T-helper 2 cell treated with Interferon-gamma antibody and Interleukin-4, amounts not matched to agents 100 ng/mL and 5 ng/mL, for 36 hours (primary cell): ENCODE measurements around the gene ARHGEF19. TPM values are rescaled to one million over a fixed set of nuclear protein-coding genes. Genes with fewer than 3 reads are reported as not detected.

Experiments used
- intact Hi-C: fragments of 100-400 bp; cut with micrococcal nuclease; formaldehyde crosslinking; loops from one replicate; pipeline ENCODE4 v1.15.1; 2023
- total RNA-seq: library from RNA; stranded (reverse); gene quantifications from 2 replicates; pipeline ENCODE4 v1.2.3, GENCODE V29; 2022

The ARHGEF19 gene
- total RNA-seq, 1 donor from 2014 or later = 9.5 TPM

GRCh38 chr1:16244650-16245285, 32.3 kb upstream of the ARHGEF19 start:
- intact Hi-C loops = loop anchor here (1.0 to 2.0 kb wide), 3 partner anchors 38 to 165 kb away; no protein-coding TSS in a partner anchor

GRCh38 chr1:16243936-16244649, 31.6 kb upstream of the ARHGEF19 start:
- intact Hi-C loops = loop anchor here (1.0 to 2.0 kb wide), 3 partner anchors 37 to 165 kb away; no protein-coding TSS in a partner anchor

GRCh38 chr1:16243215-16243610, 30.8 kb upstream of the ARHGEF19 start:
- intact Hi-C loops = no loop called here

- intact Hi-C loops = no loop called here
Observed at GRCh38 chr1:16242556-16243214, 30.2 kb upstream of the ARHGEF19 start.

GRCh38 chr1:16241221-16241708, 28.8 kb upstream of the ARHGEF19 start:
- intact Hi-C loops = no loop called here

GRCh38 chr1:16239972-16240491, 27.6 kb upstream of the ARHGEF19 start:
- intact Hi-C loops = no loop called here

GRCh38 chr1:16237343-16237830, 24.9 kb upstream of the ARHGEF19 start:
- intact Hi-C loops = loop anchor here (1.0 to 2.0 kb wide), 2 partner anchors 31 to 129 kb away; partner anchors contain the start of gene SZRD1

GRCh38 chr1:16236511-16237342, 24.3 kb upstream of the ARHGEF19 start, which contains the start of gene CPLANE2:
Gene CPLANE2, minus strand, starts transcription at chr1:16237183. Its CDS starts 441 bp downstream, at chr1:16236742.
- intact Hi-C loops = loop anchor here (1.0 to 2.0 kb wide), 3 partner anchors 19 to 130 kb away; partner anchors contain the start of gene SZRD1

GRCh38 chr1:16235944-16236510, 23.6 kb upstream of the ARHGEF19 start:
- intact Hi-C loops = loop anchor here (1.0 to 2.0 kb wide), 2 partner anchors 19 to 131 kb away; partner anchors contain the start of gene SZRD1

GRCh38 chr1:16235347-16235746, 22.9 kb upstream of the ARHGEF19 start:
- intact Hi-C loops = no loop called here

- intact Hi-C loops = no loop called here
Observed at GRCh38 chr1:16233431-16233830, 21.0 kb upstream of the ARHGEF19 start.

- intact Hi-C loops = no loop called here
Observed at GRCh38 chr1:16232316-16232710, 19.9 kb upstream of the ARHGEF19 start.

- intact Hi-C loops = no loop called here
Observed at GRCh38 chr1:16231331-16232315, 19.2 kb upstream of the ARHGEF19 start.

- intact Hi-C loops = no loop called here
Observed at GRCh38 chr1:16230744-16231143, 18.3 kb upstream of the ARHGEF19 start.

GRCh38 chr1:16229976-16230740, 17.7 kb upstream of the ARHGEF19 start:
- intact Hi-C loops = no loop called here

- intact Hi-C loops = no loop called here
Observed at GRCh38 chr1:16226490-16227179, 14.2 kb upstream of the ARHGEF19 start.

- intact Hi-C loops = no loop called here
Observed at GRCh38 chr1:16226129-16226489, 13.7 kb upstream of the ARHGEF19 start.

GRCh38 chr1:16224472-16224871, 12.0 kb upstream of the ARHGEF19 start:
- intact Hi-C loops = no loop called here
